ENCODE measurements around the gene LINGO3. TPM values are rescaled to one million over a fixed set of nuclear protein-coding genes. Genes with fewer than 3 reads are reported as not detected.

The LINGO3 gene
- total RNA-seq, 4 donors from 2014 or later: not detected

DNA sequence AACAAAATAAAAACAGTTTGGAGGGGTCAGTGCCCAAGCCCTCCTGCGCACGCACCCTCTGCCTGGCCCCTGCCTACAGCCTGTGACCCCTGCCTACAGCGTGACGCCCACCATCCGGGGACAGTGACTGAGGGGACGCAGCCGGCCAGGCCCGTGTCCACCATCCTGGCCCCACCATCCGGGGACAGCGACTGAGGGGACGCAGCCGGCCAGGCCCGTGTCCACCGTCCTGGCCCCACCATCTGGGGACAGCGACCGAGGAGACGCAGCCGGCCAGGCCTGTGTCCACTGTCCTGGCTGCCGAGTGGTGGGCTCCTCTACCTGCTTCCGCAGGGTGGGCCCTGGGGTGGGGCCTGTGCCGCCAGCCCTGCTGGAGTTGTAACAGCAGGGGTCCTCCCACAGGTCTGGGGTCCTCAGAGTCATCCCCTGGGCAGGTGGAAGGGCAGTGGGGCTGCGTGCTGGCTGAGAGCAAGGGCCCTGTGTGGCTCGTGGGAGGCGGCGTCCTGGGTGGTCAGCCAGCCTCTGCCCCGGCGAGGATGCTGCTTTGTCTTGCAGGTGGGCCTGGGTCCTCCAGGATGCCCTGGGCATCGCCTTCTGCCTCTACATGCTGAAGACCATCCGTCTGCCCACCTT, 34.8 kb upstream of the LINGO3 start:
- TF ChIP-seq, protein P1, sequence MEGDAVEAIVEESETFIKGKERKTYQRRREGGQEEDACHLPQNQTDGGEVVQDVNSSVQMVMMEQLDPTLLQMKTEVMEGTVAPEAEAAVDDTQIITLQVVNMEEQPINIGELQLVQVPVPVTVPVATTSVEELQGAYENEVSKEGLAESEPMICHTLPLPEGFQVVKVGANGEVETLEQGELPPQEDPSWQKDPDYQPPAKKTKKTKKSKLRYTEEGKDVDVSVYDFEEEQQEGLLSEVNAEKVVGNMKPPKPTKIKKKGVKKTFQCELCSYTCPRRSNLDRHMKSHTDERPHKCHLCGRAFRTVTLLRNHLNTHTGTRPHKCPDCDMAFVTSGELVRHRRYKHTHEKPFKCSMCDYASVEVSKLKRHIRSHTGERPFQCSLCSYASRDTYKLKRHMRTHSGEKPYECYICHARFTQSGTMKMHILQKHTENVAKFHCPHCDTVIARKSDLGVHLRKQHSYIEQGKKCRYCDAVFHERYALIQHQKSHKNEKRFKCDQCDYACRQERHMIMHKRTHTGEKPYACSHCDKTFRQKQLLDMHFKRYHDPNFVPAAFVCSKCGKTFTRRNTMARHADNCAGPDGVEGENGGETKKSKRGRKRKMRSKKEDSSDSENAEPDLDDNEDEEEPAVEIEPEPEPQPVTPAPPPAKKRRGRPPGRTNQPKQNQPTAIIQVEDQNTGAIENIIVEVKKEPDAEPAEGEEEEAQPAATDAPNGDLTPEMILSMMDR (IDR thresholded peaks at IDR 0.05; ENCODE audit: low read depth): no peak

DNA sequence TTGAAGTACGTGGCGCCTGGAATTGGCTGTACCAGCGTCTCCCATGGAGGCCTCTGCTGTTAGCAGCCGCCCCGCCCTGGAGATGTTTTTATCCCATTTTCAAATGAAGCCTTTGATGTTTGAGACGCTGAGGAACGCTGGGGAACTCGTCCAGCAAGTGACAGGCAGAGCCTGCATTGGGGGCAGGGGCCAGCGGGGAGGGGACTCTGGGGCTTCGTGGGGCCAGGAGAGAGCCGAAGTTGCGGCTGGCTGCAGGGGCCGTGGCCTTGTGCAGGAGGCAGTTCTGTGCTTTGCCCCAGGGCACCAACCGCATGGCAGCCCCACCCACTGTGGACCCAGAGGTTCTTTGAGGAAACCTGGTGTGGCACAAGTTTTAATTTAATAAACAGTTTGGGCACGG, 34.0 kb upstream of the LINGO3 start:
- TF ChIP-seq, protein P1 (IDR thresholded peaks at IDR 0.05; ENCODE audit: low read depth): no peak

DNA sequence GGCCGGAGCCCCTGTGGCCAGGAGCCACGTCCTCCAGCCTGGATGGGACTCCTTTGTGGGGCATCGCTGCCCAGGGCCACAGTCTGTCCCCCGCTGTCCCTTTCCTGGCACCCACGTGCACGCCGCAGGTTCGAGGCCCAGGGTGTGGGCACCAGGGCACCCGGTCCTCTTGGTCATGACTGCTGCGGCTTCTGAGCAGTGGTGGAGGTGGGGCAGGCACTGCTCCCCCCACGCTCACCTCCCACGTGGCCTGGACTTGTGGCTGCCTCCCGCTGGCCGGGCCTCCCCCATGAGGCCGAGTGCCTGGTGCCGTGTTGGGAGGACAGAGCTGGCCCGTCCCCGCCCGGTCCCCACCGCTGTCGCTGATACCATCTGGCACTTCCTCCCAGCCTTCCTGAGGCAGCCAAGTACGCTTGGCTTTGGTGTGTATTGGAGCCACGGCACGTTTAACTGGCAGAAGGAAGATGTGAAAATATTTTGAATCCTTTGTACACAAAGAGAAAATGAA, 33.3 kb upstream of the LINGO3 start:
- TF ChIP-seq, protein P1 (IDR thresholded peaks at IDR 0.05; ENCODE audit: low read depth): no peak

DNA sequence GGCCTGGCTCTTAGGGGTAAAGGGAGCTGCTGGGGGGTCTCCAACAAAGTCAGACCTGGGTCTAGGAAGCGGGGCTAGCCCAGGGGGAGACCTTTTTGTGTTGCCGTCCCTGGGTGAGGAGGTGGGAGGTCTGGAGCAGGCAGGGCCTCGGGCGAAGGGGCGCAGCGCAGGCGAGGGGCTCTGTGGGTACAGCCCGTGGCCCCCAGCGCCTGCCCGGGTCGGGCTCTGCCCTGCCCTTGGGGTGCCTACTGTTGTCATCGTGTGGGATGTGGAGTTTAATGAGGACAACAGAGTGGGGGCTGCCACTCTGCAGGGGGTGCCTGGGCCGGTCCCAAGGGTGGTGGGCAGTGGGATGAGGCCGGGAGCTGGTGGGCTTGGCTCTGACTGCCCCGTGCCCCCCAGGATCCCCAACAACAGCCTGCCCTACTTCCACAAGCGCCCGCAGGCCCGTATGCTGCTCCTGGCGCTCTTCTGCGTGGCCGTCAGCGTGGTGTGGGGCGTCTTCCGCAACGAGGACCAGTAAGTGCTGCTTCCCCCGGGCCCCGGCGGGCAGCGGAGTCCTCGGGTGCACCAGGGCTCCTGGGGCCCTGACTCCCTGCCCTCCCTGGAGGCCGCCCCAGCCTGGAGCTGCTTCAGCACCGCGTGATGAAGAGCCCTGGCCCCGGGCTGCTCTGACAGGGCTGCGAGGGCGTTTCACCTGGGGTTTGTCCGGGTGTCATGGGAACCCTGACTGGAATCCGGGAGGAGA, 32.7 kb upstream of the LINGO3 start:
- TF ChIP-seq, protein P1 (IDR thresholded peaks at IDR 0.05; ENCODE audit: low read depth): no peak

DNA sequence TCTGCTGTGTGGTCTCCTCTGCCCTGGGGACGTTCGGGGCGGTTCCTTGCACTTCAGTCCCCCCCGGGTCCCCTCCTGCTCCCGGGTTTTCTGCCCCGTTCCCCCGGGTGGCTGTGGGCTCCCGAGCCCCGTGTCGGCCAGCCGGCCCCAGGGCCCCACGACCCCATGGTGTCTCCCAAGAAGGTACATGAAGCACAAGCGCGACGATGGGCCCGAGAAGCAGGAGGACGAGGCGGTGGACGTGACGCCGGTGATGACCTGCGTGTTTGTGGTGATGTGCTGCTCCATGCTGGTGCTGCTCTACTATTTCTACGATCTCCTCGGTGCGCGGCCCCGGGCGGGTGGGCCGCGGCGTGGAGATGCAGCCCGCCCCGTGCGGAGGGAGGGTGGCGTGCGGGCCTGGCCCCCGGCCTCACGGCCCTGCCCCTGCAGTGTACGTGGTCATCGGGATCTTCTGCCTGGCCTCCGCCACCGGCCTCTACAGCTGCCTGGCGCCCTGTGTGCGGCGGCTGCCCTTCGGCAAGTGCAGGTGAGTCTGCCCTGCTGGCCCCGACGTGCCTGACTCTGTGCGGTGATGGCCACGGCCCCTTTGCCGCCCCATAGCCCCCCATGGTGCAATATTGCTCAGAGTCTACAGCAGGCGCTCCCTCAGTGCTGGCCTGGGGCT, 31.8 kb upstream of the LINGO3 start:
- TF ChIP-seq, protein P1 (IDR thresholded peaks at IDR 0.05; ENCODE audit: low read depth): no peak

DNA sequence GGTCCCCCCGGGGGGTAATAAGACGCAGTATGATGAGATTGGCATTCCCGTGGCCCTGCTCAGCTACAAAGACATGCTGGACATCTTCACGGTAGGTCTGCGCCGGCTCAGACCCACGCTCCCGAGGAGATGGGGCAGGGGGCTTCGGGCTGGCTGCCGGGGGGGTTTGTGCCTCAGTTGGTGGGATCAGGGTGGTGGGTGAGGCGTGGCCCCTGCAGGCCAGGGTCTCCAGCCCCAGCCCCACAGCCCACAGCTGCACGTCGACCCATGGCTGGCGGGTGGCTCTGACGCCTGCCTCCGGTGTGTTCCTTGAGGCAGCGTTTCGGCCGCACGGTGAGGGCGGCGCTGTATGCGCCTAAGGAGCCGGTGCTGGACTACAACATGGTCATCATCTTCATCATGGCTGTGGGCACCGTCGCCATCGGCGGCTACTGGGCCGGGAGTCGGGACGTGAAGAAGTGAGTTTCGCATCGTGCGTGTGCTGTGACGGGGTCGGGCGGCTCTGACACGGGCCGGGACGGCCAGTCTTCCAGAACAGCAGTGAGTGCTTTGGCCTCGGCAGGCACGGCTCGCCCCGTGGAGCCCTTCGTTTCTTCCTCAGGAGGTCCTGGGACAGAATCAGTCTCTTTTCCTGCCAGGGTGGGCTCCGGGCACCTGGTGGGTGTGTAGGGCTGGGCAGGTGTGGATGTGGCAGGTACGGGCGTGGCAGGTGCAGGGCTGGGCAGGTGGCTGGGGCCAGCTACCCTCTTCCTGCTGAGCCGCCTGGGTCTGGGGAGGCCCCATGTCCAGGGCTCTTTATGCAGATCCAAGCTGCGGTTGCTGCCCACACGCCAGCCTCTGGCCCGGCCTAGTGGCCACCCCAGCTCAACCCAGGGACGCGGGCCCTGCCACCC, 31.0 kb upstream of the LINGO3 start:
- TF ChIP-seq, protein P1 (IDR thresholded peaks at IDR 0.05; ENCODE audit: low read depth): no peak

Measured in subcutaneous adipose tissue (tissue), 4 donors.